B cell (primary cell): ENCODE data around the gene TIAM2.

Experiments used
- EZH2 ChIP-seq: IDR thresholded peaks from 2 replicates; pipeline ENCODE4 v1.6.1; 2012; ENCODE audit warnings: borderline replicate concordance, low read depth, mild to moderate bottlenecking, moderate library complexity, low read length; ENCODE audit not compliant: insufficient read depth, poor library complexity, severe bottlenecking
- TF ChIP-seq, protein P1 (sequence below): fragments of 200-600 bp; IDR thresholded peaks from one replicate; pipeline ENCODE4 v1.8.0; 2022; ENCODE audit warnings: antibody characterized with exemption, mild to moderate bottlenecking

DNA sequence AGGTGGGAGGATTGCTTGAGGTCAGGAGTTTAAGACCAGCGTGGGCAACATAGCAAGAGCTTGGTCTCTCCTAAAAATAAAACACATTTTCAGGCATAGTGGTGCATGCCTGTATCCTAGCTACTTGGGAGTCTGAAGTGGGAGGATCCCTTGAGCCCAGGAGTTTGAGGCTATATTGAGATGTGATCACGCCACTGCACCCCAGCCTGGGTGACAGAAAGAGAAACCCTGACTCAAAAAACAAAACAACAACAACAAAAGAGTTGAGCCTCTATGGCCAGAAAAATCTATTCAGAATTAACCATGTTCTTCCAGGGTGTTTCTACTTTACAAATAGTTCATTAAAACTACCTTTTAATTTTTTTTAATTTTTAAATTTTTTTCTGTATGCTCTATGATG, 60.6 kb downstream of the TIAM2 start:
- TF ChIP-seq, protein P1, sequence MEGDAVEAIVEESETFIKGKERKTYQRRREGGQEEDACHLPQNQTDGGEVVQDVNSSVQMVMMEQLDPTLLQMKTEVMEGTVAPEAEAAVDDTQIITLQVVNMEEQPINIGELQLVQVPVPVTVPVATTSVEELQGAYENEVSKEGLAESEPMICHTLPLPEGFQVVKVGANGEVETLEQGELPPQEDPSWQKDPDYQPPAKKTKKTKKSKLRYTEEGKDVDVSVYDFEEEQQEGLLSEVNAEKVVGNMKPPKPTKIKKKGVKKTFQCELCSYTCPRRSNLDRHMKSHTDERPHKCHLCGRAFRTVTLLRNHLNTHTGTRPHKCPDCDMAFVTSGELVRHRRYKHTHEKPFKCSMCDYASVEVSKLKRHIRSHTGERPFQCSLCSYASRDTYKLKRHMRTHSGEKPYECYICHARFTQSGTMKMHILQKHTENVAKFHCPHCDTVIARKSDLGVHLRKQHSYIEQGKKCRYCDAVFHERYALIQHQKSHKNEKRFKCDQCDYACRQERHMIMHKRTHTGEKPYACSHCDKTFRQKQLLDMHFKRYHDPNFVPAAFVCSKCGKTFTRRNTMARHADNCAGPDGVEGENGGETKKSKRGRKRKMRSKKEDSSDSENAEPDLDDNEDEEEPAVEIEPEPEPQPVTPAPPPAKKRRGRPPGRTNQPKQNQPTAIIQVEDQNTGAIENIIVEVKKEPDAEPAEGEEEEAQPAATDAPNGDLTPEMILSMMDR = no peak
- no peak for TF ChIP-seq EZH2
